GM18870 (cell line): Measurements from ENCODE around the gene C5.

Experiments used
- ATAC-seq: cut with Tn5 transposase; IDR thresholded peaks from one replicate; pipeline ENCODE4 v1.9.1; 2021; ENCODE audit warnings: moderate library complexity; ENCODE audit not compliant: unreplicated experiment

Gene C5

DNA sequence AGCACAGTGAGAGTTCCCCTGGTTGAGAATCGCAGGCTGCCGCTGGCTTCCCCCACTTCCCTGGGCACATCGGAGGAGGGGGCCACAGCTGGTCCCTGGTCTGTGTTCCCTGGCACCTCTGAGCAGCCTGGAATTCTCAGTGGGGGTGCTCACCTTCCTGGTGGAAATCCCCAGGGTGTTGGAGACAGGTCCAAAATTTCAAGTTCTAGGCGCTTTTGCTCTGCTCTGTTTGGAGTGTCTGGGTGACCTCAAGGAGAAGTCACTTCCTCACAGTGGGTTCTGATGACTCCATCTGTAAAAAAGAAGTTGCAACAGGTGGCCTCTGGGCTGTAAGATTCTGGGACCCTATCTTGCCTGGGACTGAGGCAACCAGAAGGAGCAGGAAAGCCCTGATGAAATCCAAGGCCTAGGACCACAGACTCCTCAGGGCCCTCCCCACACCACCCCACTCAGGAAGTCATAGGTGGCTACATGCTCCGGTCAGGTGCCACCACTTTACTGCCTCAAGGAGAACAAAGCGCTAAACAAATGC lies 123.6 kb downstream of the C5 start, which contains the start of gene TRAF1:
Gene TRAF1, minus strand, starts transcription at position 400 of the 532 bp plus-strand sequence. CDS start 721 bp downstream, outside the sequence.
- peak; percentile 17 for ATAC-seq

DNA sequence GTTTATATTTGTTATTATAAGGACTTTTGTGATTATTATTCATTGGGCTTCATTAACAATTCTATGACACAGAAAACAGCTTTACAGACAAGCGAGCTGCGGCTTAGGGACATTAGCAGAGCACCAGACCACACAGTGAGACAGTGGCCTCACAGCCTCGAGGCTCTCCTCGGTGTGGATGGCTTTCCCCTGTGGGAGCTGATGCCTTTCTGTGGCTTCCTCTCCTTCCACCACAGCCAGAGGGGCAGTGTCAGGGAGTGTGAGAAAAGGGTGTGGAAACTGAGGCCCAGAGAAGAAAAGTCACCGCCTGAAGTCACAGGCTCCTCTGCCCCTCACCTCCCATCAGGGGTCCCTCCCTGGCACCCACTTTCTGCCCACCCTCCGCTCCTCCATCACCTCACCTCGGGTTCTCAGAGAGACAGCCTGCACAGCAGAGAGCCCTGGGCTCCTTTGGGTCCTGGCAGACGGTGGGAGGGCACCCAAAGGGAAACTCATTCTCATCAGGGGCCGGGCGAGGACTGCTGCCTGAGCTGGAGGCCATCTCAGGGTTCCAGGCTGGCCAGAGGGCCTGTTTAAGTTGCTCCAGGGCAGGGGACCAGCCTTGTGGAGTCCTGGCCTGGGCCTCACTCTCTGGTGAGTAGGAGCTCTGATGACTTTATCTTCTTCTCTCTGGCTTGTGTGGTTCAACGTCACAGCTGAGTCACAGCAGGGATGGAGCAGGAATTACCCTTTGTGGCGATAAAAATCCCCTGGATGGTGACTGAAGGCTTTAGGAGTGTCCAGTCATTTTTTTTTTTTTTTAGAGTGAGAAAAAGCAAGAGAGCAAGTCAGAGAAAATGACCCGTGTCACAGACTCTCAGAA lies 124.3 kb downstream of the C5 start:
- ATAC-seq = peak; percentile 48

DNA sequence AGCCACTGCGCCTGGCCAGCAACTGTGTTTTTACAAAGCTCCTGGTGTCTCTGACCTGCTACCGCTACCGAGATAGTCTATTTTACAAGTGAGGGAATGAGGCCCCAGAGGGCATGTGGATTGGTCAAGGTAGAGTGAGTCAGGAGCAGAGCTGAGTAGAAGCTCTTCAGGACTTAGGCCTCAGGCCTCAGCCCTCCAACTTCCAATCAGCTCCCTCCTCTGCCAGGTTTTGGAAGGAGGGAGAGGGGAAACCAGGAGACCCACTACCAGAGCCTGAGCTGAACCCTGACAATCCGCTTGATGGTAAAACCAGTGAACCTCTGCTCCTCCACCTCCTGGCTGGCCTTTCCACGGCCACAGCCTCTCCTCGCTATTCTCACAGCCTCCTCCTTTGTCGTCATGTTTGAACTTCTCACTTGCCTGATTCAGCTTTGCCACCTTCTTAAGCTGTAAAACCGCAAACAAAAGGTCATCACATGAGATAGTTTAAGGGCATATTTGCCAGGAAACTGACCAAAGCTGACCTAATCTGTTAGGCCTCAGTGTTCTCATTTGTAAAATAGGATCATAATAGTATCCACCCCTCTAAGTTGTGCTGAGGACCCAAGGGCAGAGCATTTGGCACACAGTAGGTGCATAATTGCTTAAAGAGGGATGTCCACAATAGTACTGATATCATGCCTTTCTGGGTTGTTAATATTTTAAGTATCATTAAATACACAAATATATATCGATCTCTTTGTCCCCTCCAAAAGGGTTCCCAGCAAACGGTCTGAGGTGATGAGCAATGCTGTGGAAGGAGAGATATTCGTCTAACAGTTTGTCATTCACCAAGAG lies 125.2 kb downstream of the C5 start:
- no peak for ATAC-seq

DNA sequence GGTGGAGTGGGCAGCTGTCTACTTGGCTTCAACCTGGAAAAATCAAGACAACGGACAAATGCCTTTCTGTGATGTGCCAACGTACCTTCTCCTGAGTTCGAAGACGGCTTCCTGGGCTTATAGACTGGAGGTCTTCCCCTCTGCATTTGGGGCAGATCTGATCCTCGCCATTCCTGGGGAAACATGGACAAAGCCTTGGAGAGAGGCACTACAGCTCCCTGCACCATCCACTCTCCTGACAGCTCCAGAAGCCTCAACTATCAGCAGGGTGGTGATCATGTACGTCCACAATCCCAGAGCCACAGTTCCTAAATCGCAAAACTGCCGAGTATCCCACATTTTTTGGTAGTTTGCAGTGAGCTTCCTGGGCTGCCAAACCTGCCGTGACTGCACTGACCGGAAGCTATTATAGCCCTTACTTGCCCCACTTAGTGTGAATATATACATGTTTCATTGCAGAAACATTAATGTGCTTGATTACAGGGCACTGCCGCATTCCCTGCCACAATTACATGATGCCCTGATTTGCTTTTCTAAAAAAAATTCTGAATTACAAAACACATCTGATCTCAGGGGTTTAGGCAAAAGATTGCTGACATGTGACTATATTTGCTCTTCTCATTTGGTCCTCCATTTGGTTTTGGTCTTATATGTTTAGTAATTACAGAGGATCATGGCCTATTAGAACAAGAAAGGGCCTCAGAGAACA lies 126.3 kb downstream of the C5 start:
- ATAC-seq = no peak

DNA sequence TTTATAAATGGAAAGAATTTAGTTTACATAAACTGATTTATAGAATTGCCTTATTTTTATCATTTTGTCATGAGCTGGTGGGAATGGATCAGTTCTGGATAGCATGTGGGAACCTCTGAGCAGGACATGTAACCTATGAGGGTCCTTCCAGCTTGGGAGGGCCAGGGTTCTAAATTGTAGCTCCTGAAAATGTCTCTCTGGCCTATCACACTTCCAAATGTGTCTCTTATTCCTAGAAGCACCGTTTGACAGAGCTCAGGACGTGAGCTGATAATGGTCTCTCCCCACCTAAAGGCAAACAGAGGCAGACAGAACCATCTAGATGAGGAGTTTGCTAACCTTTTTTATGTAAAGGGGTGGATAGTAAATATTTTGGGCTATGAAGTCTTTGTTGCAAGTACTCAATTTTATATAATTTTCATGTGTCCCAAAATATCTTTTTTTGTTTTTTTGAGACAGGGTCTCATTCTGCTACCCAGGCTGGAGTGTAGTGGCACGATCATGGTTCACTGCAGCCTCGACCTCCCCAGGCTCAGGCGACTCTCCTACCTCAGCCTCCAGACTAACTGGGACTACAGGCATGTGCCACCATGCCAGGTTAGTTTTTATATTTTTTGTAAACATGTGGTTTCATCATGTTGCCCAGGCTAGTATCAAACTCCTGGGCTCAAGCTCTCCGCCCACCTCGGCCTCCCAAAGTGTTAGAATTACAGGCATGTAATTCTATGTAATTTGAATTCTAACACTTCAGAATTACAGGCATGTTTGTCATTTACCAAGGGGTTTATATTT lies 127.5 kb downstream of the C5 start:
- no peak for ATAC-seq

DNA sequence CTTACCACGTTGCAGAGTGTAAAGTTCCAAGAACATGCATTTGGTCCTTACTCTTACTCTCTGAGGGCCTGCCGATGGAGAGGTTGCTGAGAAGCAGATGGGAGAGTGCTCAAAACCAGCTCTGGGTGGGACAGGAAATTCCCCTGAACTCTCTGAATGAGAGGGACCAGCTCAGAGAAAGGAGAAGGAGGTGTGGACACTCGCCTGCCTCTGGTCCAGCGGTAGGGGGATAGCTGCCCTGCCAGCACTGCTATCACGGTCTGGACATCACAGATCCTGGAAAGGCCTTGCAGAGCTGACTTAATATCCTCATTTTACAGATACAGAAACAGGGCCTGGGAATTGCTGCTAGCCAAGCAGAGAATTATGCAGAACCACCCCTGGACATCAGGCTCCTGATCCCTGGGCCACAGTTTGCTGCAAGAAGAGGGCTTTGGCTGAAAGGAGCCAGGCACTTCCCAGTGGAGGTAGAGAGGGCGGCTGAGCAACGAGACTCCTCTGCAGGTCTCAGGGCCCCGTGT lies 128.4 kb downstream of the C5 start:
- ATAC-seq = no peak

DNA sequence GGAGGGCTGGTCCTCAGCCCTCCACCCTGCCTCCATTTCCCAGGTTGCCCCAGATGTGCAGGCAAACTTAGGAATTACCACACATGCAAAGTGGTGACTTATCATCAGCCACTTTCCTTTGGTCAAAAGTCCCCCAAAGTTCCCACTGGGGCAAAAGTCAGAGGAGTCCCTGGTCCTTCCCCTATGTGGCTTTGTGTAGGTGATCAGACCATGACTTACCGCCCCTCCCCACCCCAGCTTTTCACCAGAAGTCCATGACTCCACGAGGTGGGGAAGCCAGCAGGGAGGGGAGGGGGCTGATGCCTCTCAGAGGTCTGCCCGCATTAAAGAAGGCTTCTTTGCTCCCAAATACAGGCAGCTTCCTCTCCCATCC lies 129.3 kb downstream of the C5 start:
- no peak for ATAC-seq

DNA sequence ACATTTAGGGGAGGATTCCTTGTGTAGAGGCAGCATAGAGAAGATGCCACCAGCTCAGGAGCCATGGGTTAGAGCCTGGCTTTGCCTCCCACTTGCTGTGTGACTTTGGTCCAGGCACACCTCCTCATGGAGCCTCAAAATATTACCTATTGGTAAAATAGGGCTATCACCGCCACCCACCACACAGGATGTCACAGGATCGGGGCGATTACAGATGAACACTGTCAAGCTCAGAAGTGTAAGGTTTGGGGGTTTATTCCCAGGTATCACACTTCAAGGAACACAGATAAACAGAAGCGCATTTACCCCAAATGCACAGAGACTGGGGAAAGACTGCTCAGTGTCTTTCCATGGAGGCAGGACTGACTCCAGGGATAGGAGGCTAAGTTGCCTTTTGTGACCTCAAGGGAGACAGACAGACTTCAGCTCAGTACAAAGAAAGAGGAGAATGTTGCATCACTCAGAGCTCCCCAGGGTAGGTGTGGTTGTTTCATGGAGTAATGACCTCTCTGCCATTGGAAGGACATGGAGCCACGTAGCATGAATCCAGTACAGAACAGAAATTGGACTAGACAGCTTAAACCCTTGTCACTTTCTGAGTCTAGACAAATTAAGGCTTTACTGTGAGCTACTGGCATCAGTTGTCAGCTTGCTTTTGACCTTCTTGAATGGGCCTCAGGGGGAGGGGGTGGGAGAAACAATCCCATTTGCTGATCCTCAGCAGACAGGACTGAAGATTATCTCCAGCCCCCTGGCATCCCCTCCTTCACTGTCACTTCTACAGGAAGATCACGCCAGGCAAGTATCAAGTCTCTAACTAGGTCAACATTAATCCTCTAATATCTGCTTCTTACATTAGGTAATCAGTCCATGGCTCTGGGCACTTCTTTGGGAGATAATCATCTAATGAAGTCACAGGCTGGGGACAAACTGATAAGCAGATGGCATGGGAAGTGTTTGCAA lies 130.0 kb downstream of the C5 start:
- no peak for ATAC-seq

DNA sequence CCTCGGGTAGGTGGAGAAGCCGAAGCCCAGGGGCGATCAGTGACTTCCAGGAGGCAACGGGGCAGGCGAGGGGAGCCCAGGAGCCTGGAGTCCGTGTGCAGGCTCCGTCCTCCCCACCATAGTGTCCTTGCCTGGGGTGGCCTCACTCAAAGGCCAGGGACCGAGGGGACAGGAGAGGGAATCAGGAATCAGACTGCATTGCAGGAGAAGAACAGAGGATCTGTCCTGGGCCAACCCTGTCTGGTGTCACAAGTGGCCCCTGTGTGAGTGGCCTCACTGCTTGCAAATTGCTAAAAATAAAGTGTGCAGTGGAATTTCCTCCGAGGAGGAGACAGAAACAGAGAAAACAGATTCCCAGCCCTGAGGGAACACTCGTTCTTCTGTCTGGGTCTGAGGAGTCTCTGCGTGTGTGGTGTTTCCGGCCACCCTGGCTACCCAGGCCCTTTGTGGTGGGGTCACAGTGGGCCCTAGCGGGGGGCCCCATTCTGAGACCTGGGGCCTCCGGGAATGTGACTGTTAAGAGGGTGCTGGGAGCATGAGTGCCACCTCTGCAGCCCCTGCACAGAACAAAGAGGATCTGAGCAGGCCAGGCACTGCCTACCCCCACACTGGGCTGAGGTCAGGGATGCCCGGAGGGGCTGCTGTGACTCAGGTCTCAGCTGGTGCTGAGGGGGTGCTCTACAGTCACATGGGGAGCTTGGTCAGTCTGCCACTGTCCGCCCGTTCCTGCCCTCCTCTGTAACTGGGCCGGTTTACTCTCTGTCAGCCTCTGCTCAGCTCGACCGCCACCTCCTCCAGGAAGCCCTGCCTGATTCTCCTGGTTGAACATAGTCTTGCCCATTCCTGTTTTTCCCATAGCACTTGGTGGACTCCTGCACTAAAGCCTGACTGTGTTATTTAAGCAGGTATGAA lies 130.9 kb downstream of the C5 start:
- ATAC-seq = no peak

DNA sequence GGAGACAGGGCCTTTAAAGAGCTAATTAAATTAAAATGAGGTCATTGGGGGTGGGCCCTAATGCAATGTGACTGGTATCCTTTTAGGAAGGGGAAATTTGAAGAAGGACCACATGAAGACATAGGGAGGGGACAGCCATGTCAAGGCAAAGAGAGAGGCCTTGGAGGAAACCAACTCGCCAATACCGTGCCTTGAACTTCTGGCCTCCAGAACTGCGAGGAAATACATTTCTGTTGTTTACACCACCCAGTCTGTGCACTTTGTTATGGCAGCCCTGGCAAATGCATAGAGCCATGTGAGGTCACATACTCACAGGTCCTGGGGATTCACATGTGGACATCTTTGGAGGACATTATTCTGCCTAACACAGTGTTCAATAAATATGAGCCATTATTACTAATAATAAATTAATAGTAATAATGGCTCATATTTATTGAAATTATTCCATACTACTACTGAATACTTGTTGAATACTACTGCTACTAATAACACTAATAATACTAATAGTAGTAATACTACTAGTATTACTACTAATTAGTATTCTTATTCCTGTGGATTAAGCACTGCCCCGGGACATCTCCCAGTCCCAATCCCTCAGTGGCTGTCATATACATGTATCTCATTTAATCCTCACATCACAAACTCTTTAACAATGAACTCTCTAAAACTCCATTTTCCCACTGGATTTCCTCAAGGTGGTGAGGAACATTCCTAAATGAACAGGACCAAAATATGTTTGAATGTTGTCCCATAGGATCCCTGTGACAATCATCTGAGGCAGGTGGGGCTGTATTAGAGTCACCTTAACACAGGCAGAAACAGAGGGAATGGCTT lies 131.9 kb downstream of the C5 start:
- ATAC-seq = no peak

DNA sequence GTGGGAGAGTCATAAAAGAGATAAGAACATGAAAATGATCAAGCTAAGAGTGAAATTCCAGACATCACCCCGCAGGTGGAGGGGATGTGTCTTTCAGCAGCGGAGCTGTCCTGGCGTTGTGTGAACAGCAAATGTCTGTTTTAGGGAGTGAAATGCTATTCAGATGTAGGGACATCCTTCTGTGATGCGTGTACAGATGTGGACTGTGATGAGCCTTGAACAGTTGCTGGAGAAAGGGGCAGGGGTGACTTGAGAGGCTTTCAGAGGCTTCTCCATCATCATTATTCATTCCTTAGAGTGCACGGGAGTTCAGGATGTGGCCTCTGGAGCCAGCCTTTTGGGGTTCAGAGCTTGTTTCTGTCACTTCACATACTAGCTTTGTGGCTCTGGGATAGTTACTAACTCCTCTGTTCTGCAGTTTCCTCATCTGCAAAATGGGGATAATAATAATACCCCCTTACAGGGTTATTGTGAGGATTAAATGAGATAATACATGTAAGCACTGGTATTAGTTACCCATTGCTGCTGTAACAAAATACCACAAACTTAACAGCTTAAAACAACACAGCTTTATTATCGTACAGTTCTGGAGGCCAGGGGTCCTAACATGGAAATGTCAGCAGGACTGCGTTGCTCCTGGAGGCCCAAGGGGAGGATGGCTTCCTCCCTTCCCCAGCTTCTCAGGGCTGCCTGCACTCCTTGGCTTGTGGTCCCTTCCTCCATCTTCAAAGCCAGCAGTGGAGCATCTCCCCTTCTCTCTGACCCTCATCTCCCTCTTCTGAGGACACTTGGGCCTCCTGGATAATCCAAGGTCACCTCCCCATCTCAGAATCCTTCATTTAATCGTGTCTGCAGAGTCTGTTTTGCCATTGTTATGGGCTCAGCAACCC lies 132.8 kb downstream of the C5 start:
- ATAC-seq = no peak

DNA sequence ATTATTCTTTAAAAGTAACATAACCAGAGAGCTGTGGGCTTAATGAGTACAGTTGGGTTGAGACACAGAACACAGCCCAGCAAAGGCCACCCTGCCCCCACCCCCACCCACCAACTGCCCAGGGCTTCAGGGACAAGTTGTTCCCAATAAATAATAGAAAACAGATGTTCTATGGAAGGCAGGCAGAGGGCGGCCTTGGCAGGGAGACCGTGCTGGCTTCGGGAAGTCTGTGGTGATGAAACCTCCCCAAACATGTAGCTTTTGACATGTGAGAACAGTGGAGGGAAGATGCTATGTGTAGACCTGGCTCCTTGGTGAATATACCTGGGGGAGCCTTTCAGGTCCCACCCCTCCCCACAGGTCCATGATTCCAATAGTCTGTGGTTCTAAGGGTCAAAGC lies 133.5 kb downstream of the C5 start:
- no peak for ATAC-seq

DNA sequence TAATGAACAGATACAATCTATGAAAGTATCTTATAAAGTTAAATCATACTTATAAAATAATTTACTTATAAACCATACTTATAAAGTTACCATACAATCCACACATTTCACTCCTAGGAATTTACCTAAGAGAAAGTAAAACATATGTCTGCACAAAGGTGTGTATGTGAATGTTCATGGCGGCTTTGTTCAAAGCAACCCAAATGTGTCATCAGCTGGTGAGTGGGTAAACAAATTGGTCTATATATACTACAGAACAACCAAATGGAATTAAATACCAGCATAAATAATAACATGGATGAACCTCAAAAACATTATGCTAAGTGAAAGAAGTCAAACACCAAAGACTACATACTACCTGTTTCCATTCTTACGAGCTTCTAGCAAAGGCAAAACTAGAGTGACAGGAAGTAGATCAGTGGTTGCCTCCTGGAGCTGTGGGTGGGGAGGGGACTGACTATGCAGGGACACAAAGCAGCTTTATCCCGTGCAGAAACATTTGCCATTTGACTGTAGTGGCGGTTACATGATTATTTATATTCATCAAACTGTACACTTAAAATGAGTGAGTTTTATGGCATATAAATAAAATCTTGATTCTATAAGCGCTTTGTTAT lies 134.1 kb downstream of the C5 start:
- ATAC-seq = no peak

DNA sequence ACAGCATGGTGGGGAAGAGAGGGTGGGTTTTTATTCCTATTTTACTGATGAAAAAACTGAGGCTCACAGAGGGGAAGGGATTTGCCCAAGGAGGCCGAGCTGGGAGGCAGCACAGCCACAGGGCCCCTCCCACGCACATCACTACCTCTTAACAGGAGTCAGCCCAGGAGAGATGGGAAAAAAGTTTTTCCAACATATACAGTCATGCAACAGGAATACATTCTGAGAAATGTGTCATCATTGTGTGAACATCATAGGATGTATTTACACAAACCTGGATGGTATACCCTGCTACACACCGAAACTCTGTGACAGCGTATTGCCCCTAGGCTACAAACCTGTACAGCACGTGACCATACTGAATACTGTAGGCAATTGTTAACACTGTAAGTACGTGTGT lies 135.1 kb downstream of the C5 start:
- ATAC-seq = no peak

DNA sequence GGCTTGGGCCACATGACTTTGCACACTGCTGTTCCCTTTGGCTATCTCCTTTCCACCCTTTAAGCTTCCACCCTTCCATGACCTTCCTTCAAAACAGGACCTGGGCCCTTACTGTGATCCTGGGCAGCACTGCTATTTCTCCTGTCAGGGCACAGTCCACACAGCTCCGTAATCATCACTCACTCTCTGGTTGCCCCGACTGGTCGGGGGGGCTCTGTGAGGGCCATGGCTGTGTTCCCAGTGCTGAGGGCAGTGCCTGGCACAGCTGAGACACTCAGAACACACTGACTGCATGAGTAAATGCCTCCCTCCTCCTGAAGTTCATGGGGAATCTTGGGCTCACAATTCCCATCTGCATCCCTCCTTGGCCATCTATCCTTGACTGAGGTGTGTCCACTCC lies 135.7 kb downstream of the C5 start:
- ATAC-seq = no peak
